HCT116 (cell line): ENCODE data around the gene HYOU1. TPM values are rescaled to one million over a fixed set of nuclear protein-coding genes. Genes with fewer than 3 reads are reported as not detected.
"Not testable (repeated sequence)": the region's sequence is repeated elsewhere in the genome, so short reads cannot be mapped to it uniquely, and the experiment has no call there.

Source experiments
- ATAC-seq: fragments of 200-7000 bp; cut with Tn5 transposase; 2 replicates; pipeline ENCODE4 v1.9.1; 2020; ENCODE audit warnings: mild to moderate bottlenecking, moderate library complexity
- BruUV-seq: library from RNA; stranded (reverse); fragments of 400-500 nt; replicated peaks from 2 replicates; lab custom pipeline; 2021; lab: Mats Ljungman, UMichigan
- CTCF ChIA-PET: fragments of 300-600 bp; sonication (Branson Sonifier 250); formaldehyde crosslinking; loops from one replicate; lab custom pipeline; 2021; ENCODE audit warnings: antibody characterized with exemption; lab: Charles Lee
- POLR2A ChIA-PET: fragments of 300-600, 350-600 bp; sonication (Branson Sonifier 250); formaldehyde crosslinking; loops from one replicate; lab custom pipeline; 2021; ENCODE audit warnings: antibody characterized with exemption; lab: Charles Lee
- RAD21 ChIA-PET, 2 experiments: fragments of 300-600 bp; sonication (Branson Sonifier 250); formaldehyde crosslinking; loops; one replicate each; lab custom pipeline; 2023; ENCODE audit warnings: low total read pairs in 2 of 2; ENCODE audit not compliant: uncharacterized antibody in 2 of 2, unreplicated experiment in 2 of 2, low non-redundant PET in 1 of 2; lab: Charles Lee
- DNase-seq: peaks from one replicate; pipeline ENCODE4 v3.0.0-alpha.2; 2010; ENCODE audit warnings: low read depth, low spot score
- H2AFZ ChIP-seq: fragments of 200-600 bp; shearing (Covaris generic), sonication (generic); 2 replicates; pipeline ENCODE4 v1.6.1; 2017; ENCODE audit warnings: low read depth, mixed run types, mixed read lengths, antibody characterized with exemption, low read length; ENCODE audit not compliant: poor library complexity, severe bottlenecking
- H3K27ac ChIP-seq: 2 replicates; pipeline ENCODE4 v1.5.1; 2012; ENCODE audit warnings: low read depth, low read length
- H3K27me3 ChIP-seq: fragments of 200-600 bp; sonication (generic); 2 replicates; pipeline ENCODE4 v1.6.1; 2016; ENCODE audit warnings: mixed run types, low read length, mixed read lengths; ENCODE audit not compliant: insufficient read depth
- H3K36me3 ChIP-seq, 2 experiments: fragments of 200-500 bp in 1 of 2; fragments of 200-600 bp in 1 of 2; sonication (Bioruptor generic) in 1 of 2; sonication (generic) in 1 of 2; 2 replicates each; pipeline versions ENCODE4 v1.5.1 to v1.6.1; 2014 to 2016; ENCODE audit warnings: low read length in 2 of 2, inconsistent platforms in 1 of 2, mixed read lengths in 1 of 2, mixed run types in 1 of 2; ENCODE audit not compliant: insufficient read depth in 2 of 2, control insufficient read depth in 1 of 2
- H3K4me1 ChIP-seq, 2 experiments: fragments of 200-600 bp in 1 of 2; sonication (generic) in 1 of 2; 2 replicates each; pipeline versions ENCODE4 v1.5.1 to v1.6.1; 2012 to 2017; ENCODE audit warnings: low read length in 2 of 2, inconsistent platforms in 1 of 2, mild to moderate bottlenecking in 1 of 2, mixed read lengths in 1 of 2, mixed run types in 1 of 2, moderate library complexity in 1 of 2; ENCODE audit not compliant: insufficient read depth in 2 of 2, control insufficient read depth in 1 of 2
- H3K4me2 ChIP-seq: fragments of 200-600 bp; sonication (generic); 2 replicates; pipeline ENCODE4 v1.6.1; 2017; ENCODE audit warnings: mixed run types, low read length, mixed read lengths
- H3K4me3 ChIP-seq, 2 experiments: fragments of 200-600 bp in 1 of 2; sonication (generic) in 1 of 2; replicated peaks in 1 of 2; 2 replicates each; pipeline ENCODE4 v1.5.1; 2011 to 2016; ENCODE audit warnings: low read length in 2 of 2, control low read depth in 1 of 2, low read depth in 1 of 2, mild to moderate bottlenecking in 1 of 2, mixed read lengths in 1 of 2, mixed run types in 1 of 2
- H3K79me2 ChIP-seq: fragments of 200-600 bp; sonication (generic); 2 replicates; pipeline ENCODE4 v1.6.1; 2017; ENCODE audit warnings: mild to moderate bottlenecking, mixed run types, low read length, moderate library complexity, mixed read lengths; ENCODE audit not compliant: insufficient read depth
- H3K9ac ChIP-seq: fragments of 200-600 bp; sonication (generic); 2 replicates; pipeline ENCODE4 v1.6.1; 2016; ENCODE audit warnings: low read length, mixed read lengths
- H3K9me2 ChIP-seq: fragments of 200-600 bp; sonication (generic), shearing (Covaris generic); 2 replicates; pipeline ENCODE4 v1.6.1; 2017; ENCODE audit warnings: mixed run types, mild to moderate bottlenecking, moderate library complexity; ENCODE audit not compliant: insufficient read depth
- H3K9me3 ChIP-seq, 2 experiments: fragments of 200-500 bp in 1 of 2; fragments of 200-600 bp in 1 of 2; sonication (Bioruptor generic) in 1 of 2; sonication (generic) in 1 of 2; 2 replicates each; pipeline ENCODE4 v1.6.1; 2014 to 2017; ENCODE audit warnings: low read length in 2 of 2, mixed read lengths in 2 of 2, inconsistent platforms in 1 of 2, low read depth in 1 of 2, mild to moderate bottlenecking in 1 of 2, mixed run types in 1 of 2, moderate library complexity in 1 of 2; ENCODE audit not compliant: control insufficient read depth in 1 of 2, insufficient read depth in 1 of 2
- H4K20me1 ChIP-seq: fragments of 200-600 bp; sonication (generic), shearing (Covaris generic); 2 replicates; pipeline ENCODE4 v1.6.1; 2017; ENCODE audit warnings: mixed run types, mild to moderate bottlenecking, moderate library complexity; ENCODE audit not compliant: insufficient read depth
- ATF3 ChIP-seq: IDR thresholded peaks from 2 replicates; pipeline ENCODE4 v1.6.1; 2012
- RAD21 ChIP-seq: IDR thresholded peaks from 2 replicates; pipeline ENCODE4 v1.6.1; 2012; ENCODE audit warnings: low read depth, mild to moderate bottlenecking
- REST ChIP-seq: IDR thresholded peaks from 2 replicates; pipeline ENCODE4 v1.6.1; 2012; ENCODE audit warnings: low read depth
- YY1 ChIP-seq: IDR thresholded peaks from 2 replicates; pipeline ENCODE4 v1.6.1; 2011; ENCODE audit warnings: low read length, low read depth, moderate library complexity, mild to moderate bottlenecking; ENCODE audit not compliant: insufficient replicate concordance; ENCODE audit errors: extremely low read depth
- intact Hi-C: fragments of 100-400 bp; cut with micrococcal nuclease; formaldehyde crosslinking; loops from 2 replicates; pipeline ENCODE4 v1.10.0; 2022
- total RNA-seq: library from RNA; stranded (reverse); gene quantifications from one replicate; pipeline ENCODE4 v1.2.1, GENCODE V29; 2021; ENCODE audit not compliant: unreplicated experiment

HYOU1 gene
- total RNA-seq, 1 experiment from 2014 or later = 181 TPM

- TF ChIP-seq REST = no peak
- TF ChIP-seq RAD21 = no peak
- TF ChIP-seq YY1 = peak; percentile 92
- no peak for TF ChIP-seq ATF3
These were observed 38.7 kb downstream of the HYOU1 start, which contains the start of the genes RPS25 and TRAPPC4 (continued) for GRCh38 chr11:119018074-119018938.

GRCh38 chr11:119017377-119017776, 39.6 kb downstream of the HYOU1 start:
- CTCF ChIA-PET, H2AFZ ChIP-seq, ATAC-seq, BruUV-seq, H4K20me1 ChIP-seq, H3K27me3 ChIP-seq, DNase-seq, POLR2A ChIA-PET, RAD21 ChIA-PET, H3K9me2 ChIP-seq, H3K9me3 ChIP-seq: not testable (repeated sequence)
- Histone ChIP-seq H3K4me1 (peaks cover 18 to 29% of the 10 kb centered on the region in 2 experiments), H3K4me2 (peak overlapping the region; percentile 70), H3K9ac (peak overlapping the region; percentile 99), H3K27ac (peak overlapping the region; percentile 96), H3K36me3 (peaks cover 34 to 62% of the 10 kb centered on the region in 2 experiments), H3K79me2 (peaks cover 65% of the 10 kb centered on the region), H3K4me3 (peak overlapping the region; percentile 72 to 91)
- intact Hi-C loops = loop anchor here (5.0 kb wide), 1 partner anchor 105 kb away; no protein-coding TSS in a partner anchor
